ENCODE data around the gene STK32B. TPM values are rescaled to one million over a fixed set of nuclear protein-coding genes. Genes with fewer than 3 reads are reported as not detected.

Gene STK32B
- total RNA-seq, 2 experiments from 2014 or later = not detected

DNA sequence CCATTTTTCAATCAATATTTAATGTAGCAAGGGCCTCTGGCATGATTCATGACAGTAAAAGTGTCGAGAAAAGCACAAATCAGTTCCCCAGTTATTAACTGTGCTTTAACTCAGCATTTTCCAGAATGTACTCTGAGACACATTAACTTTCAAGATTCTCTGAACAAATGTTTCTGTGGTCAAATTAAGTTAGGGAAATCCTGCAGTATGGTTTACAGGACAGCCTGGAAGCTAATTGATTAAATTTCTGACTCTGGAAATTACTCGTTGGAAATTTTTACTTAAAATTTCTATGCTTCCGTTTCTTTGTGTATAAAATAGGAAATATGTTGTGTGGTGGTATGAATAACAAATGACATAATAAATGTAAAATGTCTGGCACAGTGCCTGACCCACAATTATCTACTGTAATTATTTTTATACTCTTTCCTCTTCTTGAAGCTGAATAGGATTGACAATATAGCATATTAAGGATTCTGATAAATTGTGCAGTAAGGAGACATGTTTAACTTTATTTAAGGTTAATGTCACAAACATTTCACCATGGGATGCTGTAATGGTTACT, 33.7 kb downstream of the STK32B start:
- intact Hi-C loops (cut with micrococcal nuclease) = no loop called here
- Mint-ChIP-seq H3K4me3 (no peak overlapping the region), H3K27me3 (peaks cover 2% of the 10 kb centered on the region), H3K27ac (no peak overlapping the region), H3K9me3 (peaks cover 29% of the 10 kb centered on the region), H3K36me3 (no peaks in the 10 kb centered on the region), H3K4me1 (ENCODE audit: low read depth) (no peaks in the 10 kb centered on the region)
- DNase-seq = no peak
- POLR2A ChIA-PET = no interaction called here
- CTCF ChIA-PET = no interaction called here

DNA sequence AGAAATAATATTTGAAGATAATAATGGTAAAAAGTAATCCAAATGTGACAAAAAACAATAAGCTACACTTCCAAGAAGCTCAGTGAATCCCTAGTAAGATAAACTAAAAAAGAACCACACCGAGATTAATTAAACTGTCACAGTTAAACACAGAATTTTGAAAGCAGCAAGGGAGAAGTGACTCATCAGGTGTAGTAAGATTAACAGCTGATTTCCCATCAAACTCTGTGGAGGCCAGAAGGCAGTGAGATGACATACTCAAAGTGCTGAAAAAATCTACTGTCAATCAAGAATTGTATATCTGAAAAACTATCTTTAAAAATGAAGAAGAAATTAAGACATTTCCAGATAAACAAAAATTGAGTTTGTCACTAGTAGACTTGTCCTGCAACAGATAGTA, 35.3 kb downstream of the STK32B start:
- ChIA-PET POLR2A (no interaction called here), CTCF (no interaction called here)
- Mint-ChIP-seq H3K36me3 (no peaks in the 10 kb centered on the region), H3K27ac (no peak overlapping the region), H3K4me3 (no peak overlapping the region), H3K27me3 (peaks cover 2% of the 10 kb centered on the region), H3K9me3 (peaks cover 22% of the 10 kb centered on the region), H3K4me1 (ENCODE audit: low read depth) (no peaks in the 10 kb centered on the region)
- intact Hi-C loops (cut with micrococcal nuclease) = no loop called here
- no peak for DNase-seq

- CTCF ChIA-PET = no interaction called here
- POLR2A ChIA-PET = no interaction called here
- intact Hi-C loops (cut with micrococcal nuclease) = no loop called here
- DNase-seq = no peak
- Mint-ChIP-seq H3K27ac (no peak overlapping the region), H3K9me3 (peaks cover 9% of the 10 kb centered on the region), H3K27me3 (no peaks in the 10 kb centered on the region), H3K4me3 (no peak overlapping the region), H3K36me3 (no peaks in the 10 kb centered on the region), H3K4me1 (ENCODE audit: low read depth) (no peaks in the 10 kb centered on the region)
Measured at GRCh38 chr4:5096261-5096660, 45.0 kb downstream of the STK32B start.

DNA sequence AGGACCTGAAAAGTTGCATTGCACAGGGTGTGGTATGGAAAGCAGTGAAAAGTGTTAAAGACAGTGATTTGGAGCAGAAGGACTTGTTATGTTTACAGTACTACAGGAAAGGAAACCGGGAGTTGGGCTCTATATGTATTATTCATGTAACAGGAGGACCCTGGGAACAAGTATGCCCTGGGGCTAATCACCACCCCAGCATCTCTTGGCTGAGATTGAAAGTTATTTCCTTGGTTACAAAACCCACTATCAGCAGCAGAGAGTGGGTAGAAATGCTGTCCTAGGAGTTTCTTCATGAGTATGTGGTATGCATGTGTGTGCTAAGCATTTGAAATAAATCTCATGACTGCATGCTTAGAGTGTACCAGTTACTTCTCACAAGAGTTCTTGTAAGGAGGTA, 46.9 kb downstream of the STK32B start:
- Mint-ChIP-seq H3K4me3 (no peak overlapping the region), H3K27me3 (no peaks in the 10 kb centered on the region), H3K4me1 (ENCODE audit: low read depth) (no peaks in the 10 kb centered on the region), H3K36me3 (no peaks in the 10 kb centered on the region), H3K27ac (no peak overlapping the region), H3K9me3 (peaks cover 9% of the 10 kb centered on the region)
- ChIA-PET POLR2A (no interaction called here), CTCF (no interaction called here)
- no peak for DNase-seq
- intact Hi-C loops (cut with micrococcal nuclease) = no loop called here

- CTCF ChIA-PET = no interaction called here
- POLR2A ChIA-PET = no interaction called here
- Mint-ChIP-seq H3K4me3 (no peak overlapping the region), H3K36me3 (no peaks in the 10 kb centered on the region), H3K27ac (no peak overlapping the region), H3K4me1 (ENCODE audit: low read depth) (no peaks in the 10 kb centered on the region), H3K27me3 (no peaks in the 10 kb centered on the region), H3K9me3 (peaks cover 9% of the 10 kb centered on the region)
- intact Hi-C loops (cut with micrococcal nuclease) = no loop called here
- no peak for DNase-seq
Measured at GRCh38 chr4:5100336-5100735, 49.1 kb downstream of the STK32B start.

GRCh38 chr4:5100986-5101385, 49.7 kb downstream of the STK32B start:
- no peak overlapping the region for H3K4me3 Mint-ChIP-seq
- H3K36me3 Mint-ChIP-seq = no peaks in the 10 kb centered on the region
- ChIA-PET POLR2A (no interaction called here), CTCF (no interaction called here)
- H3K27ac Mint-ChIP-seq = no peak overlapping the region
- no peak for DNase-seq
- H3K9me3 Mint-ChIP-seq = peaks cover 9% of the 10 kb centered on the region
- no peaks in the 10 kb centered on the region for H3K4me1 Mint-ChIP-seq (ENCODE audit: low read depth)
- no peaks in the 10 kb centered on the region for H3K27me3 Mint-ChIP-seq
- intact Hi-C loops (cut with micrococcal nuclease) = no loop called here

- CTCF ChIA-PET = no interaction called here
- POLR2A ChIA-PET = no interaction called here
- H3K27me3 Mint-ChIP-seq = no peaks in the 10 kb centered on the region
Measured at GRCh38 chr4:5101571-5101970, 50.3 kb downstream of the STK32B start.

GRCh38 chr4:5110901-5111300, 59.6 kb downstream of the STK32B start:
- no peak overlapping the region for H3K4me3 Mint-ChIP-seq
- intact Hi-C loops (cut with micrococcal nuclease) = no loop called here

More at GRCh38 chr4:5101571-5101970, 50.3 kb downstream of the STK32B start:
- Mint-ChIP-seq H3K4me3 (no peak overlapping the region), H3K36me3 (no peaks in the 10 kb centered on the region), H3K9me3 (peaks cover 9% of the 10 kb centered on the region), H3K27ac (no peak overlapping the region), H3K4me1 (ENCODE audit: low read depth) (no peaks in the 10 kb centered on the region)
- no peak for DNase-seq
- intact Hi-C loops (cut with micrococcal nuclease) = no loop called here

DNA sequence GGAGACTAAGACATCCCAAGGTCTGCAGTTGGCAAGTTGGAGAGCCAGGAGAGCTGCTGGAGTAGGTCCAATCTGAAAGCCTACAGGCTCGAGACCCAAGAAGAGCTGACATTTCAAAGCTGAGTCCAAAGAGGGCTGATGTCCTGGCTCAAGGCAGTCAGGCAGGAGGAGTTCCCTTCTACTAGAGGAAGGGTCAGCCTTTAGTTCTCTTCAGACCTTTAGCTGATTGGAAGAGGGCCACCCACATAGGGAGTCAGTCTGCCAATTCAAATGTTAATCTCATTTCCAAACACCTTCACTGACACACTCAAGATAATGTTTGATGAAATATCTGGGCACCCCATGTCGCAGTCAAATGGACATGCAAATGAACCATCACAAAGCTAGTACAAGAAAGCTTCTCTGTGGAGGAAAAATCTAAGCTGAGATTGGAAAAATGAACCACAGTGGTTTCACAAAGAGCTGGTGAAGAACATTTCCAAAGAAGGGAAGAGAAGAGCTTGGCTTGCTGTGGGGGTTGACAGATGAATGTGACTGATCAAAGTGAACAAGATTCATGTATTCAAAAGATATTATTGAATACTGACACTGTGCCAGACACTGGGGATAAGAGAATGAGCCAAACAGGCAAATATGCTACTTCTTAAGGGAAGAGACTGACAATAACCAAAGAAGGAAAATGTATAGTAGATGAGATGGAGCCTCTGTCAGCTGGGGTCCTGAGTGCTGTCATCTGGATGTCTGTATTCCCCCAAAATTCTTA, 61.2 kb downstream of the STK32B start:
- ChIA-PET CTCF (no interaction called here), POLR2A (no interaction called here)
- Mint-ChIP-seq H3K4me1 (ENCODE audit: low read depth) (no peaks in the 10 kb centered on the region), H3K36me3 (no peaks in the 10 kb centered on the region), H3K4me3 (no peak overlapping the region), H3K27ac (no peak overlapping the region), H3K9me3 (no peaks in the 10 kb centered on the region), H3K27me3 (peaks cover 3% of the 10 kb centered on the region)
- intact Hi-C loops (cut with micrococcal nuclease) = no loop called here
- no peak for DNase-seq

More at GRCh38 chr4:5110901-5111300, 59.6 kb downstream of the STK32B start:
- Mint-ChIP-seq H3K27ac (no peak overlapping the region), H3K9me3 (no peaks in the 10 kb centered on the region), H3K36me3 (no peaks in the 10 kb centered on the region), H3K27me3 (peaks cover 3% of the 10 kb centered on the region), H3K4me1 (ENCODE audit: low read depth) (no peaks in the 10 kb centered on the region)
- ChIA-PET POLR2A (no interaction called here), CTCF (no interaction called here)
- no peak for DNase-seq

- H3K36me3 Mint-ChIP-seq = no peaks in the 10 kb centered on the region
- no peaks in the 10 kb centered on the region for H3K4me1 Mint-ChIP-seq (ENCODE audit: low read depth)
- H3K9me3 Mint-ChIP-seq = no peaks in the 10 kb centered on the region
- no peak overlapping the region for H3K4me3 Mint-ChIP-seq
- POLR2A ChIA-PET = no interaction called here
- DNase-seq = no peak
- CTCF ChIA-PET = no interaction called here
- intact Hi-C loops (cut with micrococcal nuclease) = no loop called here
- no peak overlapping the region for H3K27ac Mint-ChIP-seq
- no peaks in the 10 kb centered on the region for H3K27me3 Mint-ChIP-seq
Measured at GRCh38 chr4:5114950-5115349, 63.7 kb downstream of the STK32B start.

DNA sequence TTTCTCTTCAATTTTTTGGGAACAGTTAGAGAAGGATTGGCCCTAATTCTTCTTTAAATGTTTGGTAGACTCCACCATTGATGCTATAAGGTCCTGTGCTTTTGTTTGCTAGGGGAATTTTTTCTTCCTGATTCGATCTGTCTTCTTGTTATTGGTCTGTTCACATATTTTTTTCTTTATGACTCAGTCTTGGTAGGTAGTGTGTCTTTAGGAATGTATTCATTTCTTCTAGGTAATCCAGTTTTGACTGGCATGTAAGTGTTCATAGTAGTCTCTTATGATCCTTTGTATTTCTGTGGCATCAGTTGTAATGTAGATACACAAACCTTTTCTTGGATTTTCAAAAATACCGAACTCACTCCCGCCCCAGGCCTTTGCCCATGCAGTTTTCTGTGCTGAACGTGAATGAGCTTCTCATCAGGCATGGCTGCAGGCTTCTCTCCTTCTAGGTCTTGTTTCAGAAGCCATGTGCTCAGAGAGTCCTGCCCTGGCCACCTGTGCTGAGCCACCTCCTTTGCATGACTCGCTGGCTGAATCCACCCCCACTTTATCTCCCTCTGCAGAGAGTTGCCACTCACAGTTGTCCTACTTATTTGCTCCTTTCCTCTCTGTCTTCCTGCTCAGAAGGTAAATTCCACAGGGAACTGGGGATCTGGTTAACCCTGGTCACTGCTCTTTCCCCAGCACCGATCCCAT, 67.0 kb downstream of the STK32B start:
- DNase-seq = no peak
- POLR2A ChIA-PET = no interaction called here
- CTCF ChIA-PET = no interaction called here
- Mint-ChIP-seq H3K27ac (no peak overlapping the region), H3K9me3 (no peaks in the 10 kb centered on the region), H3K4me3 (no peak overlapping the region), H3K36me3 (no peaks in the 10 kb centered on the region), H3K4me1 (ENCODE audit: low read depth) (no peaks in the 10 kb centered on the region), H3K27me3 (no peaks in the 10 kb centered on the region)
- intact Hi-C loops (cut with micrococcal nuclease) = no loop called here

GRCh38 chr4:5118994-5119835, 67.9 kb downstream of the STK32B start:
- H3K4me1 Mint-ChIP-seq (ENCODE audit: low read depth) = no peaks in the 10 kb centered on the region

More at GRCh38 chr4:5118994-5119835, 67.9 kb downstream of the STK32B start:
- Mint-ChIP-seq H3K36me3 (no peaks in the 10 kb centered on the region), H3K9me3 (no peaks in the 10 kb centered on the region), H3K27me3 (no peaks in the 10 kb centered on the region), H3K4me3 (no peak overlapping the region), H3K27ac (no peak overlapping the region)
- intact Hi-C loops (cut with micrococcal nuclease) = no loop called here
- ChIA-PET CTCF (no interaction called here), POLR2A (no interaction called here)
- no peak for DNase-seq

Data from activated CD4-positive, alpha-beta memory T cell treated with anti-CD3 and anti-CD28 coated beads for 36 hours (primary cell).